GM23338 (cell line): Measurements from ENCODE around the gene CD163L1. TPM values are rescaled to one million over a fixed set of nuclear protein-coding genes. Genes with fewer than 3 reads are reported as not detected.

Experiments used
- ATAC-seq: fragments of 200-7000 bp; cut with Tn5 transposase; 3 replicates; pipeline ENCODE4 v1.9.1; 2020
- DNase-seq: peaks from one replicate; pipeline ENCODE4 v3.0.0-alpha.2; 2015; ENCODE audit warnings: low spot score
- H2AFZ ChIP-seq: fragments of 200-600 bp; sonication (generic); 2 replicates; pipeline ENCODE4 v1.8.0; 2016; ENCODE audit warnings: antibody characterized with exemption, mild to moderate bottlenecking, moderate library complexity
- H3F3A ChIP-seq: fragments of 200-600 bp; sonication (generic); replicated peaks from 2 replicates; pipeline ENCODE4 v1.8.0; 2017; ENCODE audit warnings: antibody characterized with exemption, mixed run types, low read depth
- H3K27ac ChIP-seq: fragments of 200-600 bp; sonication (generic); 2 replicates; pipeline ENCODE4 v1.6.1; 2016; ENCODE audit warnings: low read depth
- H3K27me3 ChIP-seq: fragments of 200-600 bp; sonication (generic); 2 replicates; pipeline ENCODE4 v1.8.0; 2016; ENCODE audit warnings: mild to moderate bottlenecking, mixed run types, moderate library complexity; ENCODE audit not compliant: insufficient read depth
- H3K36me3 ChIP-seq: fragments of 200-600 bp; sonication (generic); 2 replicates; pipeline ENCODE4 v1.8.0; 2016; ENCODE audit warnings: mild to moderate bottlenecking; ENCODE audit not compliant: insufficient read depth
- H3K4me1 ChIP-seq: fragments of 200-600 bp; sonication (generic); 2 replicates; pipeline ENCODE4 v1.8.0; 2016; ENCODE audit warnings: mild to moderate bottlenecking, moderate library complexity; ENCODE audit not compliant: insufficient read depth
- H3K4me2 ChIP-seq: fragments of 200-600 bp; sonication (generic); 2 replicates; pipeline ENCODE4 v1.7.1; 2017; ENCODE audit warnings: mixed run types
- H3K4me3 ChIP-seq: fragments of 200-600 bp; sonication (generic); 2 replicates; pipeline ENCODE4 v1.6.1; 2016; ENCODE audit warnings: mixed run types
- H3K79me2 ChIP-seq: fragments of 200-600 bp; sonication (generic); replicated peaks from 2 replicates; pipeline ENCODE4 v1.8.0; 2017; ENCODE audit warnings: mild to moderate bottlenecking; ENCODE audit not compliant: insufficient read depth
- H3K9me2 ChIP-seq: fragments of 200-600 bp; sonication (generic); 2 replicates; pipeline ENCODE4 v1.8.0; 2017; ENCODE audit not compliant: insufficient read depth
- H4K20me1 ChIP-seq: fragments of 200-600 bp; sonication (generic); replicated peaks from 2 replicates; pipeline ENCODE4 v1.8.0; 2017; ENCODE audit warnings: mild to moderate bottlenecking; ENCODE audit not compliant: insufficient read depth
- H3K27ac Mint-ChIP-seq: 2 replicates; pipeline ENCODE4 v1.8.0; 2020; ENCODE audit warnings: inconsistent platforms, mild to moderate bottlenecking, moderate library complexity, mixed read lengths
- H3K27me3 Mint-ChIP-seq: 3 replicates; pipeline ENCODE4 v1.8.0; 2022; ENCODE audit warnings: low read depth, mild to moderate bottlenecking, moderate library complexity, mixed read lengths, inconsistent platforms; ENCODE audit not compliant: insufficient read depth, poor library complexity
- H3K36me3 Mint-ChIP-seq: 3 replicates; pipeline ENCODE4 v1.8.0; 2021; ENCODE audit warnings: low read depth, mild to moderate bottlenecking, inconsistent platforms, moderate library complexity, mixed read lengths
- H3K4me1 Mint-ChIP-seq: 3 replicates; pipeline ENCODE4 v1.8.0; 2020; ENCODE audit warnings: mild to moderate bottlenecking, inconsistent platforms, mixed read lengths
- H3K4me3 Mint-ChIP-seq: 3 replicates; pipeline ENCODE4 v1.8.0; 2021; ENCODE audit warnings: moderate library complexity, mild to moderate bottlenecking, inconsistent platforms, mixed read lengths
- H3K9me3 Mint-ChIP-seq: 3 replicates; pipeline ENCODE4 v1.8.0; 2020; ENCODE audit warnings: moderate library complexity, mild to moderate bottlenecking, inconsistent platforms, mixed read lengths
- CREB1 ChIP-seq: fragments of 250-450 bp; sonication (Bioruptor Pico); IDR thresholded peaks from 2 replicates; pipeline ENCODE4 v1.5.0; 2020; ENCODE audit warnings: low read depth, mild to moderate bottlenecking, moderate library complexity
- CTCF ChIP-seq, 2 experiments: fragments of 200-600 bp in 1 of 2; sonication (generic) in 1 of 2; conservative IDR thresholded peaks; 2 replicates each; pipeline versions ENCODE4 v1.5.1 to v1.6.1; 2016 to 2017; ENCODE audit warnings: antibody characterized with exemption in 2 of 2, low read depth in 2 of 2, mild to moderate bottlenecking in 2 of 2, moderate library complexity in 1 of 2
- ETS1 ChIP-seq: IDR thresholded peaks from 2 replicates; pipeline ENCODE4 v1.6.1; 2016; ENCODE audit warnings: antibody characterized with exemption
- EZH2 ChIP-seq: fragments of 200-600 bp; sonication (generic); IDR thresholded peaks from one replicate; pipeline ENCODE4 v1.8.0; 2017; ENCODE audit warnings: antibody characterized with exemption, mild to moderate bottlenecking, low read depth; ENCODE audit not compliant: unreplicated experiment
- EZH2phosphoT487 ChIP-seq: fragments of 200-600 bp; sonication (generic); IDR thresholded peaks from one replicate; pipeline ENCODE4 v1.8.1; 2018; ENCODE audit warnings: antibody characterized with exemption; ENCODE audit not compliant: unreplicated experiment
- JUNB ChIP-seq: IDR thresholded peaks from one replicate; pipeline ENCODE4 v1.6.1; 2016; ENCODE audit warnings: antibody characterized with exemption; ENCODE audit not compliant: unreplicated experiment
- NANOG ChIP-seq: IDR thresholded peaks from 2 replicates; pipeline ENCODE4 v1.6.1; 2016; ENCODE audit warnings: antibody characterized with exemption, borderline replicate concordance
- POLR2AphosphoS5 ChIP-seq: IDR thresholded peaks from 2 replicates; pipeline ENCODE4 v1.6.1; 2016; ENCODE audit warnings: antibody characterized with exemption, low read depth
- REST ChIP-seq: IDR thresholded peaks from one replicate; pipeline ENCODE4 v1.6.1; 2018; ENCODE audit warnings: antibody characterized with exemption; ENCODE audit not compliant: unreplicated experiment
- STAT1 ChIP-seq: IDR thresholded peaks from one replicate; pipeline ENCODE4 v1.6.1; 2016; ENCODE audit warnings: antibody characterized with exemption; ENCODE audit not compliant: unreplicated experiment
- ZNF114 ChIP-seq: fragments of 250-450 bp; sonication (Bioruptor Pico); IDR thresholded peaks from 2 replicates; pipeline ENCODE4 v1.5.0; 2020; ENCODE audit warnings: mild to moderate bottlenecking, moderate library complexity
- ZNF331 ChIP-seq: fragments of 250-450 bp; sonication (Bioruptor Pico); IDR thresholded peaks from 2 replicates; pipeline ENCODE4 v1.5.0; 2020; ENCODE audit warnings: low read depth, mild to moderate bottlenecking, moderate library complexity
- ZNF462 ChIP-seq: fragments of 250-450 bp; sonication (Bioruptor Pico); IDR thresholded peaks from 2 replicates; pipeline ENCODE4 v1.5.0; 2020; ENCODE audit warnings: mild to moderate bottlenecking, moderate library complexity
- polyA plus RNA-seq: library from polyadenylated mRNA; unstranded; fragments of >200 nt; fragmentation: Nextera tagmentation; extraction: Ambion mirVana; gene quantifications from 2 replicates; pipeline ENCODE4 v1.2.1, GENCODE V29; 2016
- total RNA-seq: library from RNA; depleted of rRNA; stranded (reverse); fragments of >200 nt; shearing (Covaris generic); gene quantifications from 2 replicates; pipeline ENCODE4 v1.2.3, GENCODE V29; 2014

Gene CD163L1
- total and polyA plus RNA-seq, 2 experiments from 2014 or later: 0.14 to 0.36 TPM

GRCh38 chr12:7439579-7440505 lies 4.1 kb downstream of the CD163L1 start:
- peaks cover 5% of the 10 kb centered on the region; the same call in 1 of the 3 replicates for H3K4me1 Mint-ChIP-seq
- Histone ChIP-seq H3K27me3 (no peaks in the 10 kb centered on the region), H4K20me1 (no peaks in the 10 kb centered on the region), H3K4me2 (peak overlapping the region; percentile 70), H3K4me3 (peak overlapping the region; percentile 53), H3K36me3 (no peaks in the 10 kb centered on the region), H3K4me1 (no peaks in the 10 kb centered on the region), H3K79me2 (no peaks in the 10 kb centered on the region), H2AFZ (peak overlapping the region; percentile 89), H3K27ac (peak overlapping the region; percentile 75; the same call in 1 of the 2 replicates), H3K9me2 (no peaks in the 10 kb centered on the region), H3F3A (peaks cover 16% of the 10 kb centered on the region; the same call in 1 of the 2 replicates)
- peak; percentile 88 for DNase-seq
- peaks cover 24% of the 10 kb centered on the region for H3K9me3 Mint-ChIP-seq
- peak overlapping the region; percentile 33 for H3K27ac Mint-ChIP-seq
- H3K4me3 Mint-ChIP-seq: peak overlapping the region; percentile 70
- TF ChIP-seq ETS1 (no peak), EZH2phosphoT487 (no peak), ZNF331 (CRISPR knock-in tag) (no peak), ZNF462 (no peak), CREB1 (CRISPR knock-in tag) (peak; percentile 49; the same call in 1 of the 2 replicates), NANOG (no peak), REST (no peak), CTCF (conservative IDR thresholded peaks at IDR 0.05; ENCODE audit: low read depth in 2 of 2) (peak; percentile 9 to 25; a peak in 1 of 4 replicates), EZH2 (no peak), ZNF114 (CRISPR knock-in tag) (no peak), JUNB (no peak), STAT1 (no peak), POLR2AphosphoS5 (peak; percentile 63)
- H3K27me3 Mint-ChIP-seq: peaks cover 17% of the 10 kb centered on the region
- H3K36me3 Mint-ChIP-seq: peaks cover 14% of the 10 kb centered on the region
- ATAC-seq: peak; percentile 98
